HepG2 (cell line): ENCODE measurements around the gene SLC6A14. TPM values are rescaled to one million over a fixed set of nuclear protein-coding genes. Genes with fewer than 3 reads are reported as not detected.

ENCODE experiments used
- ATAC-seq: fragments of 200-7000 bp; cut with Tn5 transposase; 3 replicates; pipeline ENCODE4 v1.9.1; 2020; ENCODE audit warnings: mild to moderate bottlenecking, moderate library complexity
- BruUV-seq: library from RNA; stranded (reverse); fragments of 400-500 nt; replicated peaks from 2 replicates; lab custom pipeline; 2021; lab: Mats Ljungman, UMichigan
- CTCF ChIA-PET: fragments of 300-600 bp; formaldehyde crosslinking; extraction: SDS; loops from one replicate; lab custom pipeline; 2021; ENCODE audit warnings: low total read pairs, inconsistent platforms, low intra/inter-chr PET ratio; lab: Yijun Ruan, JAX
- POLR2A ChIA-PET: fragments of 350-600 bp; sonication (Branson Sonifier 250); formaldehyde crosslinking; loops from one replicate; lab custom pipeline; 2020; ENCODE audit warnings: antibody characterized with exemption, inconsistent platforms; lab: Yijun Ruan, JAX
- DNase-seq: peaks from one replicate; pipeline ENCODE4 v3.0.0-alpha.2; 2015; ENCODE audit warnings: low spot score
- FAIRE-seq: peaks from 3 replicates; lab custom pipeline; 2011; peaks lifted over from hg19 to GRCh38; lab: Jason Lieb, UNC
- H2AFZ ChIP-seq: one replicate; pipeline ENCODE4 v1.6.1; 2011; ENCODE audit warnings: low read length, inconsistent platforms
- H3K27ac ChIP-seq: fragments of 300-600 bp; 3 replicates; pipeline ENCODE4 v1.8.0; 2011; ENCODE audit warnings: mixed run types, mild to moderate bottlenecking, mixed read lengths, low read length, inconsistent platforms; ENCODE audit not compliant: insufficient read depth; ENCODE audit errors: extremely low read length
- H3K27me3 ChIP-seq, 2 experiments: fragments of 200-600 bp in 1 of 2; 2 replicates in 1 of 2; 3 replicates in 1 of 2; pipeline versions ENCODE4 v1.6.0 to v1.8.0; 2011; ENCODE audit warnings: low read length in 2 of 2, mild to moderate bottlenecking in 2 of 2, moderate library complexity in 2 of 2, inconsistent platforms in 1 of 2; ENCODE audit not compliant: insufficient read depth in 2 of 2, control insufficient read depth in 1 of 2
- H3K36me3 ChIP-seq, 2 experiments: fragments of 200-600 bp in 1 of 2; replicated peaks in 1 of 2; 2 replicates in 1 of 2; 3 replicates in 1 of 2; pipeline versions ENCODE4 v1.5.1 to v1.8.0; 2011; ENCODE audit warnings: low read length in 2 of 2, inconsistent platforms in 1 of 2; ENCODE audit not compliant: insufficient read depth in 2 of 2, control insufficient read depth in 1 of 2
- H3K4me1 ChIP-seq: 2 replicates; pipeline ENCODE4 v1.5.1; 2012; ENCODE audit warnings: low read length, inconsistent platforms; ENCODE audit not compliant: insufficient read depth
- H3K4me2 ChIP-seq: 2 replicates; pipeline ENCODE4 v1.6.0; 2011; ENCODE audit warnings: low read depth, low read length, inconsistent platforms
- H3K4me3 ChIP-seq, 3 experiments: fragments of 200-600 bp in 1 of 3; sonication (generic), shearing (Covaris generic) in 1 of 3; replicated peaks in 1 of 3; 2 replicates each; pipeline ENCODE4 v1.5.1; 2011 to 2016; ENCODE audit warnings: low read length in 3 of 3, inconsistent platforms in 2 of 3, low read depth in 2 of 3, mild to moderate bottlenecking in 2 of 3, control low read depth in 1 of 3, mixed read lengths in 1 of 3; ENCODE audit not compliant: insufficient read depth in 1 of 3
- H3K79me2 ChIP-seq: one replicate; pipeline ENCODE4 v1.6.1; 2011; ENCODE audit warnings: low read length, inconsistent platforms; ENCODE audit not compliant: insufficient read depth
- H3K9ac ChIP-seq: 2 replicates; pipeline ENCODE4 v1.6.0; 2011; ENCODE audit warnings: mild to moderate bottlenecking, low read depth, low read length, inconsistent platforms; ENCODE audit not compliant: insufficient read depth
- H3K9me3 ChIP-seq: 2 replicates; pipeline ENCODE4 v1.5.1; 2012; ENCODE audit warnings: mild to moderate bottlenecking, low read length
- H4K20me1 ChIP-seq: 2 replicates; pipeline ENCODE4 v1.6.0; 2011; ENCODE audit warnings: inconsistent platforms, mild to moderate bottlenecking, low read length, moderate library complexity; ENCODE audit not compliant: insufficient read depth
- ADNP ChIP-seq: sonication (generic); formaldehyde crosslinking; IDR thresholded peaks from 2 replicates; pipeline ENCODE4 v1.4.0; 2020; ENCODE audit warnings: missing genetic modification reagents
- AKAP8 ChIP-seq: sonication (generic); formaldehyde crosslinking; IDR thresholded peaks from 2 replicates; pipeline ENCODE4 v1.5.1; 2020; ENCODE audit warnings: mild to moderate bottlenecking, missing genetic modification reagents
- BCL6 ChIP-seq: IDR thresholded peaks from 2 replicates; pipeline ENCODE4 v1.6.1; 2016; ENCODE audit warnings: missing genetic modification reagents, missing compliant biosample characterization
- BORCS8-MEF2B ChIP-seq: sonication (generic); formaldehyde crosslinking; IDR thresholded peaks from 2 replicates; pipeline ENCODE4 v1.8.0; 2022; ENCODE audit warnings: mild to moderate bottlenecking, missing genetic modification reagents
- E2F2 ChIP-seq: sonication (generic); formaldehyde crosslinking; IDR thresholded peaks from 2 replicates; pipeline ENCODE4 v1.4.0; 2020; ENCODE audit warnings: missing genetic modification reagents, borderline replicate concordance
- GLMP ChIP-seq: sonication (generic); formaldehyde crosslinking; IDR thresholded peaks from 2 replicates; pipeline ENCODE4 v1.9.0; 2021; ENCODE audit warnings: missing genetic modification reagents, mild to moderate bottlenecking, borderline replicate concordance
- MTF1 ChIP-seq: sonication (generic); formaldehyde crosslinking; IDR thresholded peaks from 2 replicates; pipeline ENCODE4 v1.5.0; 2020; ENCODE audit warnings: missing genetic modification reagents
- RBFOX2 ChIP-seq: fragments of 200-400 bp; formaldehyde crosslinking; IDR thresholded peaks from 2 replicates; pipeline ENCODE4 v1.6.1; 2017; ENCODE audit warnings: low read depth, mild to moderate bottlenecking, low read length
- SIN3A ChIP-seq: IDR thresholded peaks from 2 replicates; pipeline ENCODE4 v1.6.1; 2011; ENCODE audit warnings: low read depth, mild to moderate bottlenecking, control low read depth, low read length, borderline replicate concordance
- SIN3B ChIP-seq: fragments of 150-350 bp; IDR thresholded peaks from 2 replicates; pipeline ENCODE4 v1.6.1; 2014; ENCODE audit warnings: low read length
- ZNF160 ChIP-seq: sonication (generic); formaldehyde crosslinking; IDR thresholded peaks from 2 replicates; pipeline ENCODE4 v1.8.0; 2022; ENCODE audit warnings: mild to moderate bottlenecking, inconsistent platforms, missing genetic modification reagents
- ZNF225 ChIP-seq: sonication (generic); formaldehyde crosslinking; IDR thresholded peaks from 2 replicates; pipeline ENCODE4 v1.4.0; 2020; ENCODE audit warnings: mild to moderate bottlenecking, missing genetic modification reagents
- ZNF451 ChIP-seq: sonication (generic); formaldehyde crosslinking; IDR thresholded peaks from 2 replicates; pipeline ENCODE4 v1.5.0; 2020; ENCODE audit warnings: mild to moderate bottlenecking, missing genetic modification reagents
- ZNF460 ChIP-seq: sonication (generic); formaldehyde crosslinking; IDR thresholded peaks from 2 replicates; pipeline ENCODE4 v1.5.1; 2020; ENCODE audit warnings: missing genetic modification reagents, mild to moderate bottlenecking, borderline replicate concordance
- WGBS: methylation state at CpG from one replicate; pipeline ENCODE4 v1.1.6; 2017; ENCODE audit warnings: low lambda C conversion rate; 5-methylcytosine and 5-hydroxymethylcytosine counted together
- in situ Hi-C: cut with HindIII; loops from 2 replicates; pipeline ENCODE4 v1.10.0; 2017; ENCODE audit warnings: low pct_unique_long_range_greater_than_20kb; ENCODE audit not compliant: extremely low pct_ligation_motif_present
- intact Hi-C: fragments of 100-400 bp; cut with micrococcal nuclease; formaldehyde crosslinking; loops from one replicate; pipeline ENCODE4 v1.10.0; 2022; ENCODE audit not compliant: unreplicated experiment
- polyA plus RNA-seq, 8 experiments: library from polyadenylated mRNA; depleted of rRNA in 3 of 8; stranded (reverse) in 7 of 8; unstranded in 1 of 8; fragments of >200 nt; fragmentation: Illumina TruSeq in 4 of 8; extraction: Trizol in 4 of 8; gene quantifications; 2 replicates each; pipeline versions ENCODE4 v1.2.1 to v1.2.3, GENCODE V29; 2011 to 2016; ENCODE audit warnings: low read depth in 4 of 8, missing spikeins in 1 of 8, mixed read lengths in 1 of 8; ENCODE audit not compliant: insufficient read depth in 1 of 8
- total RNA-seq, 5 experiments: library from RNA; depleted of rRNA; stranded (reverse); fragments of >200 nt; fragmentation: Illumina TruSeq; extraction: Trizol; gene quantifications; 2 replicates each; pipeline ENCODE4 v1.2.3, GENCODE V29; 2016; ENCODE audit warnings: low read depth in 1 of 5

SLC6A14 gene
- total and polyA plus RNA-seq, 2 of the 13 experiments (the other 11 are each of a cell fraction or from before 2014, with no cell fraction given): 22.6 to 70.2 TPM

GRCh38 chrX:116493271-116493670 is 56.9 kb downstream of the SLC6A14 start:
- DNase-seq (no peak), ATAC-seq (no peak), FAIRE-seq (no peak)
- Histone ChIP-seq H3K4me1 (no peaks in the 10 kb centered on the region), H3K36me3 (no peaks in the 10 kb centered on the region), H3K4me3 (no peak overlapping the region), H3K27me3 (no peaks in the 10 kb centered on the region), H4K20me1 (no peaks in the 10 kb centered on the region), H3K4me2 (no peak overlapping the region), H3K9me3 (no peaks in the 10 kb centered on the region), H3K27ac (no peak overlapping the region), H3K79me2 (no peaks in the 10 kb centered on the region), H3K9ac (no peak overlapping the region), H2AFZ (no peak overlapping the region)
- BruUV-seq: no TSS peak
- ChIA-PET POLR2A (no interaction called here), CTCF (no interaction called here)
- TF ChIP-seq E2F2 (CRISPR knock-in tag) (no peak), MTF1 (no peak), ZNF225 (CRISPR knock-in tag) (no peak), ADNP (CRISPR knock-in tag) (no peak), BORCS8-MEF2B (CRISPR knock-in tag) (no peak)
- in situ Hi-C loops: no loop called here
- 6% methylated on average over 2 of the region's 2 CpGs for WGBS
- intact Hi-C loops: no loop called here

- CTCF ChIA-PET: no interaction called here
- ATAC-seq: no peak
Observed at GRCh38 chrX:116499780-116500179, 63.4 kb downstream of the SLC6A14 start.

More at GRCh38 chrX:116499780-116500179, 63.4 kb downstream of the SLC6A14 start:
- in situ Hi-C loops: no loop called here
- no TSS peak for BruUV-seq
- no peak for FAIRE-seq
- Histone ChIP-seq H3K9ac (no peak overlapping the region), H3K79me2 (no peaks in the 10 kb centered on the region)
- intact Hi-C loops: no loop called here
- TF ChIP-seq ZNF160 (CRISPR knock-in tag) (no peak), SIN3A (no peak), AKAP8 (CRISPR knock-in tag) (no peak), ZNF460 (CRISPR knock-in tag) (no peak), RBFOX2 (no peak), SIN3B (no peak), BCL6 (CRISPR knock-in tag) (no peak), GLMP (CRISPR knock-in tag) (no peak), ZNF451 (CRISPR knock-in tag) (no peak)
- TF ChIP-seq, all 625 proteins: peak for 0
- Histone ChIP-seq H3K36me3 (no peaks in the 10 kb centered on the region), H3K4me1 (no peaks in the 10 kb centered on the region), H3K4me2 (no peak overlapping the region), H3K4me3 (no peak overlapping the region), H2AFZ (no peak overlapping the region), H4K20me1 (no peaks in the 10 kb centered on the region), H3K27me3 (no peaks in the 10 kb centered on the region), H3K9me3 (no peaks in the 10 kb centered on the region), H3K27ac (no peak overlapping the region)
- DNase-seq: no peak
- POLR2A ChIA-PET: no interaction called here
